H9 (cell line): ENCODE measurements around the gene ATP13A2. TPM values are rescaled to one million over a fixed set of nuclear protein-coding genes. Genes with fewer than 3 reads are reported as not detected.

ENCODE experiments used
- DNase-seq: peaks from one replicate; pipeline ENCODE4 v3.0.0-alpha.2; 2017
- H2AFZ ChIP-seq: one replicate; pipeline ENCODE4 v1.6.1; 2013; ENCODE audit warnings: mild to moderate bottlenecking, low read length, control low read depth, moderate library complexity
- H2AK5ac ChIP-seq: 2 replicates; pipeline ENCODE4 v1.6.1; 2013; ENCODE audit warnings: low read length, control low read depth, mixed read lengths; ENCODE audit not compliant: insufficient read length
- H2BK120ac ChIP-seq: one replicate; pipeline ENCODE4 v1.6.1; 2013; ENCODE audit warnings: low read depth, mild to moderate bottlenecking, low read length, control low read depth, inconsistent platforms; ENCODE audit not compliant: poor library complexity, severe bottlenecking
- H2BK12ac ChIP-seq: 2 replicates; pipeline ENCODE4 v1.6.1; 2013; ENCODE audit warnings: low read length, control low read depth, mixed read lengths, low read depth; ENCODE audit not compliant: insufficient read length
- H2BK15ac ChIP-seq: 2 replicates; pipeline ENCODE4 v1.6.1; 2013; ENCODE audit warnings: low read depth, low read length, control low read depth
- H2BK20ac ChIP-seq: one replicate; pipeline ENCODE4 v1.6.1; 2013; ENCODE audit warnings: low read depth, mild to moderate bottlenecking, low read length, control low read depth, inconsistent platforms; ENCODE audit not compliant: poor library complexity, severe bottlenecking
- H2BK5ac ChIP-seq: 2 replicates; pipeline ENCODE4 v1.6.1; 2013; ENCODE audit warnings: low read length, control low read depth, mixed read lengths; ENCODE audit not compliant: insufficient read length
- H3K14ac ChIP-seq: 2 replicates; pipeline ENCODE4 v1.6.1; 2013; ENCODE audit warnings: low read length, control low read depth; ENCODE audit not compliant: insufficient read depth
- H3K18ac ChIP-seq: 2 replicates; pipeline ENCODE4 v1.6.1; 2013; ENCODE audit warnings: low read depth, mild to moderate bottlenecking, mixed read lengths, low read length, control low read depth; ENCODE audit not compliant: insufficient read length
- H3K23ac ChIP-seq: 2 replicates; pipeline ENCODE4 v1.6.1; 2013; ENCODE audit warnings: low read length, control low read depth, mixed read lengths, low read depth; ENCODE audit not compliant: insufficient read length
- H3K23me2 ChIP-seq: 2 replicates; pipeline ENCODE4 v1.6.1; 2013; ENCODE audit warnings: low read depth, mild to moderate bottlenecking, mixed read lengths, low read length, control low read depth; ENCODE audit not compliant: insufficient read length, poor library complexity, severe bottlenecking
- H3K27ac ChIP-seq: 2 replicates; pipeline ENCODE4 v1.5.1; 2013; ENCODE audit warnings: low read length, control low read depth, mixed read lengths, low read depth; ENCODE audit not compliant: insufficient read length
- H3K27me3 ChIP-seq: 2 replicates; pipeline ENCODE4 v1.6.1; 2013; ENCODE audit warnings: low read length, control low read depth, inconsistent platforms; ENCODE audit not compliant: insufficient read depth
- H3K4ac ChIP-seq: 2 replicates; pipeline ENCODE4 v1.6.1; 2013; ENCODE audit warnings: low read depth, mild to moderate bottlenecking, control low read depth, inconsistent platforms, low read length, moderate library complexity
- H3K4me1 ChIP-seq: 2 replicates; pipeline ENCODE4 v1.6.1; 2013; ENCODE audit warnings: low read length, control low read depth, inconsistent platforms; ENCODE audit not compliant: insufficient read depth
- H3K4me2 ChIP-seq: 2 replicates; pipeline ENCODE4 v1.6.1; 2013; ENCODE audit warnings: low read length, control low read depth, mixed read lengths; ENCODE audit not compliant: insufficient read length, insufficient read depth
- H3K56ac ChIP-seq: 2 replicates; pipeline ENCODE4 v1.6.1; 2013; ENCODE audit warnings: low read depth, mild to moderate bottlenecking, mixed read lengths, low read length, control low read depth; ENCODE audit not compliant: insufficient read length
- H3K79me1 ChIP-seq: 2 replicates; pipeline ENCODE4 v1.6.1; 2013; ENCODE audit warnings: low read depth, mild to moderate bottlenecking, moderate library complexity, low read length, control low read depth, inconsistent platforms; ENCODE audit not compliant: insufficient read depth, poor library complexity, severe bottlenecking
- H3K79me2 ChIP-seq: 2 replicates; pipeline ENCODE4 v1.6.1; 2013; ENCODE audit warnings: low read length, control low read depth, inconsistent platforms; ENCODE audit not compliant: insufficient read depth
- H3K9ac ChIP-seq: 2 replicates; pipeline ENCODE4 v1.6.1; 2013; ENCODE audit warnings: low read length, control low read depth, mixed read lengths; ENCODE audit not compliant: insufficient read length; ENCODE audit errors: extremely low read depth
- H3K9me3 ChIP-seq: one replicate; pipeline ENCODE4 v1.6.1; 2013; ENCODE audit warnings: low read depth, low read length, inconsistent platforms; ENCODE audit not compliant: control insufficient read depth
- H3T11ph ChIP-seq: one replicate; pipeline ENCODE4 v1.6.1; 2013; ENCODE audit warnings: mild to moderate bottlenecking, low read length, control low read depth, inconsistent platforms
- H4K20me1 ChIP-seq: one replicate; pipeline ENCODE4 v1.6.1; 2013; ENCODE audit not compliant: control insufficient read depth, insufficient read length, insufficient read depth
- H4K5ac ChIP-seq: 2 replicates; pipeline ENCODE4 v1.6.1; 2013; ENCODE audit warnings: low read depth, mild to moderate bottlenecking, mixed read lengths, low read length, control low read depth; ENCODE audit not compliant: insufficient read length
- H4K8ac ChIP-seq: replicated peaks from 2 replicates; pipeline ENCODE4 v1.6.1; 2013; ENCODE audit warnings: low read length, control low read depth, mixed read lengths, low read depth; ENCODE audit not compliant: insufficient read length
- H4K91ac ChIP-seq: 2 replicates; pipeline ENCODE4 v1.6.1; 2013; ENCODE audit warnings: low read depth, mild to moderate bottlenecking, moderate library complexity, mixed read lengths, low read length, control low read depth; ENCODE audit not compliant: insufficient read length
- H3K27ac Mint-ChIP-seq, 3 experiments: 2 replicates in 2 of 3; 3 replicates in 1 of 3; pipeline ENCODE4 v1.8.0; 2020 to 2021; ENCODE audit warnings: mixed read lengths in 3 of 3, mild to moderate bottlenecking in 1 of 3, moderate library complexity in 1 of 3
- H3K27me3 Mint-ChIP-seq: 2 replicates; pipeline ENCODE4 v1.8.0; 2021; ENCODE audit warnings: low read depth, mild to moderate bottlenecking, moderate library complexity, mixed read lengths
- H3K36me3 Mint-ChIP-seq, 3 experiments: 2 replicates in 2 of 3; 3 replicates in 1 of 3; pipeline ENCODE4 v1.8.0; 2020 to 2021; ENCODE audit warnings: low read depth in 3 of 3, mixed read lengths in 3 of 3; ENCODE audit not compliant: insufficient read depth in 1 of 3
- H3K4me1 Mint-ChIP-seq, 2 experiments: 2 replicates each; pipeline ENCODE4 v1.8.0; 2020; ENCODE audit warnings: mixed read lengths in 2 of 2
- H3K4me3 Mint-ChIP-seq, 2 experiments: 2 replicates in 1 of 2; 3 replicates in 1 of 2; pipeline ENCODE4 v1.8.0; 2020 to 2021; ENCODE audit warnings: mild to moderate bottlenecking in 2 of 2, mixed read lengths in 2 of 2, moderate library complexity in 1 of 2
- H3K9me3 Mint-ChIP-seq, 2 experiments: 2 replicates in 1 of 2; 3 replicates in 1 of 2; pipeline ENCODE4 v1.8.0; 2020; ENCODE audit warnings: mild to moderate bottlenecking in 2 of 2, mixed read lengths in 2 of 2, moderate library complexity in 1 of 2
- WGBS: extraction: QIAGEN DNeasy Blood & Tissue Kit; methylation state at CpG from one replicate; pipeline ENCODE4 v1.1.7; 2013; ENCODE audit warnings: missing lambda C conversion rate, low lambda C conversion rate, mixed read lengths; ENCODE audit not compliant: insufficient read length; ENCODE audit errors: extremely low coverage; 5-methylcytosine and 5-hydroxymethylcytosine counted together
- total RNA-seq: library from RNA; stranded (reverse); gene quantifications from 2 replicates; pipeline ENCODE4 v1.2.1, GENCODE V29; 2021
- TF ChIP-seq, protein P1 (sequence below): fragments of 200-600 bp; sonication (generic); conservative IDR thresholded peaks from 3 replicates; pipeline ENCODE4 v1.8.0; 2021; ENCODE audit warnings: antibody characterized with exemption, mild to moderate bottlenecking

Gene ATP13A2
- total RNA-seq, 1 experiment from 2014 or later, result 53.6 TPM

DNA sequence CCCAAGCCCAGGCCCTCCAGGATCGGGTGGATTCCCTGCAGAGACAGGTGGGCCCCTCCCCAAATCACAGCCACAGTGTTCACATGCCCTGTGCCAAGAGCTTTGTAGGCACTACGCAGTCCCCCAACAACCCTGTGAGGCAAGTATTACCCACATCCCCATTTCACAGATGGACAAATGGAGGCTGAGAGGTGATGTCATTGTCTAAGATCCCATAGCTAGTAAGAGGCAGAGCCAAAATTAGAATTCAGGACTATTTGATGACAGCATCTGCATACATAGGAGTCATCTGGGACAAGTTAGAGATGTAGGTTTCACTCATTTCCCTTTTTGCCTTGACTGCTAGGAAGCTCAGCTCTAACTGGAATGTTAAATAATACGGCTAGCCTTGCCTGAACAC lies 43.4 kb downstream of the ATP13A2 start:
- Histone ChIP-seq H3K4me1 (no peaks in the 10 kb centered on the region), H2BK12ac (no peak overlapping the region), H3K9me3 (no peaks in the 10 kb centered on the region), H4K91ac (no peak overlapping the region), H3K18ac (no peak overlapping the region), H2BK5ac (no peak overlapping the region), H3K27me3 (no peaks in the 10 kb centered on the region), H3K23ac (no peak overlapping the region), H3K4ac (no peak overlapping the region), H2BK120ac (no peak overlapping the region), H2BK20ac (no peak overlapping the region), H2AK5ac (no peak overlapping the region), H3K27ac (no peak overlapping the region), H3K4me2 (no peak overlapping the region), H3T11ph (no peak overlapping the region), H3K79me1 (no peaks in the 10 kb centered on the region), H4K5ac (no peak overlapping the region), H3K9ac (no peak overlapping the region), H2BK15ac (no peak overlapping the region), H4K8ac (no peak overlapping the region), H2AFZ (no peak overlapping the region), H3K23me2 (no peaks in the 10 kb centered on the region), H4K20me1 (no peaks in the 10 kb centered on the region), H3K14ac (no peak overlapping the region), H3K79me2 (no peaks in the 10 kb centered on the region), H3K56ac (no peak overlapping the region)
- no peak overlapping the region for H3K4me3 Mint-ChIP-seq
- peaks cover 21 to 51% (median 38%) of the 10 kb centered on the region in 3 experiments for H3K36me3 Mint-ChIP-seq
- TF ChIP-seq, protein P1, sequence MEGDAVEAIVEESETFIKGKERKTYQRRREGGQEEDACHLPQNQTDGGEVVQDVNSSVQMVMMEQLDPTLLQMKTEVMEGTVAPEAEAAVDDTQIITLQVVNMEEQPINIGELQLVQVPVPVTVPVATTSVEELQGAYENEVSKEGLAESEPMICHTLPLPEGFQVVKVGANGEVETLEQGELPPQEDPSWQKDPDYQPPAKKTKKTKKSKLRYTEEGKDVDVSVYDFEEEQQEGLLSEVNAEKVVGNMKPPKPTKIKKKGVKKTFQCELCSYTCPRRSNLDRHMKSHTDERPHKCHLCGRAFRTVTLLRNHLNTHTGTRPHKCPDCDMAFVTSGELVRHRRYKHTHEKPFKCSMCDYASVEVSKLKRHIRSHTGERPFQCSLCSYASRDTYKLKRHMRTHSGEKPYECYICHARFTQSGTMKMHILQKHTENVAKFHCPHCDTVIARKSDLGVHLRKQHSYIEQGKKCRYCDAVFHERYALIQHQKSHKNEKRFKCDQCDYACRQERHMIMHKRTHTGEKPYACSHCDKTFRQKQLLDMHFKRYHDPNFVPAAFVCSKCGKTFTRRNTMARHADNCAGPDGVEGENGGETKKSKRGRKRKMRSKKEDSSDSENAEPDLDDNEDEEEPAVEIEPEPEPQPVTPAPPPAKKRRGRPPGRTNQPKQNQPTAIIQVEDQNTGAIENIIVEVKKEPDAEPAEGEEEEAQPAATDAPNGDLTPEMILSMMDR, result no peak
- DNase-seq, result no peak
- no CpG with 5 or more reads among the region's 3 CpGs for WGBS
- H3K4me1 Mint-ChIP-seq, result peaks cover 7 to 18% of the 10 kb centered on the region in 2 experiments
- H3K9me3 Mint-ChIP-seq, result no peaks in the 10 kb centered on the region
- no peaks in the 10 kb centered on the region for H3K27me3 Mint-ChIP-seq
- no peak overlapping the region for H3K27ac Mint-ChIP-seq
